Ectodermal cell (in vitro differentiated cells): ENCODE results near the gene CPLX4. TPM values are rescaled to one million over a fixed set of nuclear protein-coding genes. Genes with fewer than 3 reads are reported as not detected.
A peak's percentile ranks its signal among the peaks of the same experiment; 100 is the strongest.

Experiments
- H3K27ac ChIP-seq: 2 replicates; pipeline ENCODE4 v1.7.0; 2013; ENCODE audit warnings: mild to moderate bottlenecking, low read depth, low read length; ENCODE audit not compliant: insufficient read depth, poor library complexity, severe bottlenecking
- H3K27me3 ChIP-seq: 2 replicates; pipeline ENCODE4 v1.7.0; 2013; ENCODE audit warnings: mild to moderate bottlenecking, low read length; ENCODE audit not compliant: insufficient read depth, control insufficient read depth, poor library complexity, severe bottlenecking
- H3K36me3 ChIP-seq: one replicate; pipeline ENCODE4 v1.7.0; 2013; ENCODE audit warnings: low read length; ENCODE audit not compliant: control insufficient read depth, insufficient read depth
- H3K4me1 ChIP-seq: one replicate; pipeline ENCODE4 v1.7.0; 2013; ENCODE audit warnings: low read length; ENCODE audit not compliant: control insufficient read depth, insufficient read depth
- H3K4me3 ChIP-seq: 2 replicates; pipeline ENCODE4 v1.7.0; 2013; ENCODE audit warnings: low read depth, low read length, control low read depth; ENCODE audit not compliant: insufficient read depth
- H3K9me3 ChIP-seq: 2 replicates; pipeline ENCODE4 v1.7.0; 2013; ENCODE audit warnings: mild to moderate bottlenecking, low read length, moderate library complexity; ENCODE audit not compliant: control insufficient read depth
- WGBS, 2 experiments: methylation state at CpG; one replicate each; pipeline ENCODE4 v1.1.7; 2013; ENCODE audit warnings: missing lambda C conversion rate in 2 of 2; 5-methylcytosine and 5-hydroxymethylcytosine counted together
- polyA plus RNA-seq, 4 experiments: library from polyadenylated mRNA; stranded (reverse); fragments of 50-300 nt; gene quantifications; one replicate each; pipeline ENCODE4 v1.2.3, GENCODE V29; 2013

The CPLX4 gene, protein sequence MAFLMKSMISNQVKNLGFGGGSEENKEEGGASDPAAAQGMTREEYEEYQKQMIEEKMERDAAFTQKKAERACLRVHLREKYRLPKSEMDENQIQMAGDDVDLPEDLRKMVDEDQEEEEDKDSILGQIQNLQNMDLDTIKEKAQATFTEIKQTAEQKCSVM
- not detected for polyA plus RNA-seq (2013, experiment 1 of 4)
- polyA plus RNA-seq (2013, experiment 2 of 4): not detected
- polyA plus RNA-seq (2013, experiment 3 of 4): not detected
- polyA plus RNA-seq (2013, experiment 4 of 4): not detected

DNA sequence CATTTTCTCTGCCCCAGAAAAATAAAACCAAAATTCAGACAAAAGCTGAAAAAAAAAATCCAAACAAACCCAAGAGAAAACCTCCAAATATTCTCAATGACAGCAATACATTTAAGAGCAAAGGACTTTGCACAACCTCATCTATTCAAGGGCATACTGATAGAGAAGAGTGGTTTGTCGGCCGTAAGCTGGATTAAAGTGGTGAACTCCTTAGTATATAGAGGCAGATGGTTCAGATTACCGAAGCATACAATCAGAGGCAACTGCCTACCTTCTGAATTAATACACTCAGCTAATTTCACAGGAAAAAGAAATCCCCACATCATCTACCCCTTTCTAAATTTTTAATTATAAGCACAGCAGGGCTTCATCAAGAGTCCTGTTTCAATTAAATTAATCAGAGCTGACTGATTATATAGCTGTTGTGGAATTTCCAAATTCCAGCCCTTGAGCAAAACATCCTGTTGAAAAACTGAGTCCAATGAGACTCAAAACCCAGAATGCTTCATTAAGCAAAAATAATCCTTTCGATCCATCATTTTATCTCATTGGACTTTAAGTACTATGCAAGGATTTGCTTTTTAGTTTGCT lies at the start of gene CPLX4:
TSS of gene CPLX4 (minus strand) at position 190 of the 591 bp plus-strand sequence. CDS start at position 3, 187 bp downstream.
- 94 to 98% methylated on average over 2 to 4 of the region's 4 CpGs for WGBS, 2 experiments
- Histone ChIP-seq H3K4me3 (no peak within 1 kb of the TSS), H3K4me1 (no peaks in the 10 kb centered on the region), H3K9me3 (no peaks in the 10 kb centered on the region), H3K36me3 (no peaks in the 10 kb centered on the region), H3K27me3 (no peaks in the 10 kb centered on the region), H3K27ac (no peak within 1 kb of the TSS)

DNA sequence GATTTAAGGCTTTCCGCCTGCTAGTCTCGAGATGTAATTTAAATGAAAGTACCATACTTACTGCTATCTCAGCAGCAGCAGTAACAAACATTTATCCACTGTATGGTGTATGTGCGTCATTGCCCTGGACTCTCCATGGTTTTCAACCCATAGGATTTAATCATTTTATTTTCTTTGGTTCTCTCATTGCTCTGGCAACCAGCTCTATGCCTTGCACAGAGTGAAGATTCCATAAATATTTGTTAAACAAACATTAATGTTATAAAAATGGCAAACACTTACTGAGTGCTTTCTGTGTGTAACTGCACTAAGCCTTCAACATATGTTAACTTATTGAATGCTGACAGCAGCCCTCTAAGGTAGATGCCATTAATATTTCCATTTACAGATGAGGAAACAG lies 41.9 kb upstream of the CPLX4 start:
- H3K4me3 ChIP-seq: no peak overlapping the region
- WGBS, 2 experiments: 95 to 98% methylated on average over 3 of the region's 3 CpGs

DNA sequence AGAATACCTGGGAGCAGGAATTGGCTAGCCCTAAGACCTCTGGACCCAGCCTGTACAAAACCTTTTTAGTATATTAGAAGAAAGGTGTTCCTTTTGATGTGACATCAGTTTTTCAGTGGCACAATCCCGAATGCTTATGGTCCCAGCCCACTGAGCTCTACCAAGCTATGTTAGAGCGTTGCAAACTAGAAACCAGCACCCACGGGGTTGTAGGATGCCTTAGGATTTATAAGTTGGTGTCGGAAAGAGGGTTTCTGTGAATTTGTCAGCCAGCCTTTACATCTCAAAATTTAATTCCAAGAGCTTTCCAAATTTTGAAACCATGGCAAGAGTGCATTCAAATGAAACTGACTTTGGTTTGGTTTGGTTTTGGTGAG lies 41.1 kb upstream of the CPLX4 start:
- H3K27me3 ChIP-seq: peaks cover 52% of the 10 kb centered on the region
- H3K36me3 ChIP-seq: peaks cover 5% of the 10 kb centered on the region
- H3K4me1 ChIP-seq: peaks cover 5% of the 10 kb centered on the region
- no peak overlapping the region for H3K4me3 ChIP-seq
- H3K27ac ChIP-seq: no peak overlapping the region
- WGBS, 2 experiments: 1 to 15% methylated on average over 3 to 4 of the region's 4 CpGs
- H3K9me3 ChIP-seq: no peaks in the 10 kb centered on the region

More for the DNA sequence above, 41.9 kb upstream of the CPLX4 start:
- no peak overlapping the region for H3K27ac ChIP-seq
- H3K27me3 ChIP-seq: peaks cover 57% of the 10 kb centered on the region
- no peaks in the 10 kb centered on the region for H3K9me3 ChIP-seq
- H3K4me1 ChIP-seq: peaks cover 5% of the 10 kb centered on the region
- H3K36me3 ChIP-seq: peaks cover 1% of the 10 kb centered on the region

DNA sequence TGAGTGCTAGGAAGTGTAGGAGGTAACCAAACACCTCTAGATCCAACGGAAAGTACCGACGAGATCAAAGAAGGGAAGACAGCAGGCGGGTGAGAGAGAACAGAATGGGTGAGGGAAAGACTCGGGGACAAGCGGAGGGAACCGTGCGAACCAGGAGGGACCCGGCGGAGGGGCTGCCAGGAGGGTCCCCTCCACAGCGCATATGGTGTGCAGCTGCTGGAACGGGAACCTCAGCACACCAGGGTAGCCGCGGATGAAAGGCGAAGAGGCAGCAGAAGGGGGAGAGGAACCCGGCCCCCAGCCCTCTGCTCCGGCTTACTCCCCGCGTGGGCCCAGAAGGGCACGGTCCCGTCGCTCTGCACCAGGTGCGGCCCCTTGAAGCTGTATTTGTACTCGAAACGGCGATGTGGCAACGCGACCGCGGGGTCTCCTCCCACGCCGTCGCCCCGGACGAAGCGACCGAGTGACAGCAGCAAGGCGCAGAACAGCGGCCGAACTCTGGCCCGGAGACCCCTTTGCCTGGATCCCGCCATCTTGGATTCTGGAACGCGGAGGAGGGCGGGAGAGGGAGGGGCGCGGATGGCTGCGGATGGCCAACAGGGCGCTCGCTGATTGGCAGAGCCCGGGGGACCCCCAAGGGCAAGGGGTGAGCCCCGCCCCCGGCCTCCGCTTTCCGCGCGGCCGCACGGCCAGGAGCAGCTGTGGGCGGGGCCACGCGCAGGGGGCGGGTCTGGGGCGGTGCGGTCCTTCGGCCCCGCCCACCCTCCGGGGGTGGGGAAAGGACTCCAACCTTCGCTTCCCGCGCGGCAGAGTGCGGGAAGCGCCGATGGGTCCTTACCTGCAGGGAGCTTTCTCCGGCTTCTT lies 40.5 kb upstream of the CPLX4 start, which contains the start of gene LMAN1:
TSS of gene LMAN1 (minus strand) at position 554 of the 864 bp plus-strand sequence. CDS start at position 533, 21 bp downstream.
- 0% methylated on average over 76 of the region's 76 CpGs for WGBS, 2 experiments
- H3K9me3 ChIP-seq: no peaks in the 10 kb centered on the region
- H3K36me3 ChIP-seq: peaks cover 5% of the 10 kb centered on the region
- H3K27ac ChIP-seq: peak within 1 kb of the TSS; percentile 72
- peak within 1 kb of the TSS; percentile 98 for H3K4me3 ChIP-seq
- peaks cover 5% of the 10 kb centered on the region for H3K4me1 ChIP-seq
- H3K27me3 ChIP-seq: peaks cover 46% of the 10 kb centered on the region

DNA sequence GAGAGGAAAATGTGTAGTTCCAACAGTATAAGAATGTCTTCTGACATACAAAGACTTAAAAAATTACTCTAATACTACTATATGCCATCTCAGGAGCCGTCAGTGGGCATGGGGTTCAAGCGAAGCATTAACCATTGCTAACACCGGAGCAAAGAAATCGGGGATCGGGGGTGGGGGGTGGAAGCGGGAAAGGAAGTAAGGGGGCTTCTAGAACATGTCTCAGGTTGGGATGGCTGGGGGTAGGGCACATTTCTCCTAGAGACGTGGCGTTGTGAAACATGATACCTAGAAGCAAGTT lies 39.9 kb upstream of the CPLX4 start:
- no peak overlapping the region for H3K27ac ChIP-seq
- WGBS, 2 experiments: 0 to 1% methylated on average over 8 of the region's 8 CpGs
- H3K36me3 ChIP-seq: peaks cover 6% of the 10 kb centered on the region
- H3K27me3 ChIP-seq: peaks cover 42% of the 10 kb centered on the region
- H3K9me3 ChIP-seq: no peaks in the 10 kb centered on the region
- peaks cover 5% of the 10 kb centered on the region for H3K4me1 ChIP-seq
- H3K4me3 ChIP-seq: peak overlapping the region; percentile 98

DNA sequence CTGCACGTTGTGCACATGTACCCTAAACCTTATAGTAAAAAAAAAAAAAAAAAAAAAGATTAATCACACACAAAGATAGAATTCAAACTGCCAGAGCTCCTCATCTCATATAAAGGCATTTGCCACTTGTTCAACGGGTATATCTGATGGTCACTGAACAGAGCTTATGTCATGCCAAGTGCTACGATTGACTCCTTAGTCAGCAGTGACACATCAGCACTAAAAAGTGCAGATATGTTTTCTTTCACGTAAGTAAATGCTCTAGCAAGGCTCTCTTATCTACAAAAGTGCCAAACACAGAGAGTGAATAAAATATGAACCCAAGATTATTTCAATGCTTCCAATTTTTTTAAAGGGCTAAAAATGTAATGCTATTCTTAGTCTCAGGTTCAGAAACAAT lies 39.5 kb upstream of the CPLX4 start:
- Histone ChIP-seq H3K4me3 (peak overlapping the region; percentile 98), H3K27ac (no peak overlapping the region), H3K36me3 (peaks cover 10% of the 10 kb centered on the region), H3K27me3 (peaks cover 37% of the 10 kb centered on the region), H3K9me3 (no peaks in the 10 kb centered on the region), H3K4me1 (peaks cover 5% of the 10 kb centered on the region)
- WGBS, 2 experiments: 51 to 74% methylated on average over 3 to 4 of the region's 4 CpGs

DNA sequence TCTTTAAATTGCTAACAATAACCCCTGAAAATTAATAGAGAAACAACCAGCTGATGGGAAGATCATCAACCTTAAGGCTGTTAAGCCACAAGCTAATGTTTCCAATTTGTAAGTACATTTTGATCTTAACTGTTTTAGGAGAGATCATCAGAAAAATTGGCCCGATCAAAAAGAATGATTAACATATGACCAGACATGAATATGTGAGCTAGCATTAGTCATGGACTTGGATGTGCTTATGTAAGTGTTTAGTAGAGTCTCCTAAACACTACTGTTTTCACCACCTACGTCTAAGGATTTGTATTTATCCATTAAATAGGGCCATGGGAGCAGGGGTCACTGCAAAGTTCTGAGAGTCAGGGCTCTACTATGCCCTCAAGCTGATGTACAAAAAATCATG lies 36.3 kb upstream of the CPLX4 start:
- 94 to 97% methylated on average over 2 of the region's 2 CpGs for WGBS, 2 experiments
- no peak overlapping the region for H3K27ac ChIP-seq
- peaks cover 5% of the 10 kb centered on the region for H3K4me1 ChIP-seq
- peaks cover 5% of the 10 kb centered on the region for H3K27me3 ChIP-seq
- H3K4me3 ChIP-seq: no peak overlapping the region
- peaks cover 32% of the 10 kb centered on the region for H3K36me3 ChIP-seq
- no peaks in the 10 kb centered on the region for H3K9me3 ChIP-seq

DNA sequence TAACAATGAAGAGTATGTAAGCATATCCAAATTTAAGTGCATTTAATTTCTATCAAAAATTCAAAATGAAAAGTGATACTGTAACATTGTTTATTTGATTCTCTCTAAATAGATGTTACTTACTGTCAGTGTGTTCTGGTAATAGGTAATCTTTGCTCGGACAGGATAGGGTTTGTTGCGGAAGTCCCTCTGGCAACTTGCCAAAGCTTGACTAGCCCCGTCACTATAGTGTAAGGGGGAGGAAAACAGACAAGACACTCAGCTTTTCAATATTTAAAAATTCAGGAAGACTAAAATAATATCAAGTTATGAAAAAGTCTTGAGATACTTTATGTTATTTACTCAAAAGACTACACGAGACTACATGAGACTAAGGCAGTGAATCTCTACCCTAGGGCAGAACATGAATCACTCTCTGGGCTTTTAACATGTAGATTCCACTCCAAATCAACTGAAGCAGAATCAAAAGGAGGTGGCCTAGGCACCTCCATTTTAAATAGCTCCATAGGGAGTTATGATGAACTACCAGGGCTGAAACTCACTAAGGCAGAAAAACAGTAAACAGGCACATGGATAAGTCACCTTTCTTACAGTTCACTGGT lies 34.7 kb upstream of the CPLX4 start:
- H3K4me1 ChIP-seq: peaks cover 5% of the 10 kb centered on the region
- H3K27me3 ChIP-seq: no peaks in the 10 kb centered on the region
- peaks cover 46% of the 10 kb centered on the region for H3K36me3 ChIP-seq
- no peak overlapping the region for H3K27ac ChIP-seq
- no peaks in the 10 kb centered on the region for H3K9me3 ChIP-seq
- no peak overlapping the region for H3K4me3 ChIP-seq
- WGBS, 2 experiments: 96 to 100% methylated on average over 1 to 3 of the region's 4 CpGs

DNA sequence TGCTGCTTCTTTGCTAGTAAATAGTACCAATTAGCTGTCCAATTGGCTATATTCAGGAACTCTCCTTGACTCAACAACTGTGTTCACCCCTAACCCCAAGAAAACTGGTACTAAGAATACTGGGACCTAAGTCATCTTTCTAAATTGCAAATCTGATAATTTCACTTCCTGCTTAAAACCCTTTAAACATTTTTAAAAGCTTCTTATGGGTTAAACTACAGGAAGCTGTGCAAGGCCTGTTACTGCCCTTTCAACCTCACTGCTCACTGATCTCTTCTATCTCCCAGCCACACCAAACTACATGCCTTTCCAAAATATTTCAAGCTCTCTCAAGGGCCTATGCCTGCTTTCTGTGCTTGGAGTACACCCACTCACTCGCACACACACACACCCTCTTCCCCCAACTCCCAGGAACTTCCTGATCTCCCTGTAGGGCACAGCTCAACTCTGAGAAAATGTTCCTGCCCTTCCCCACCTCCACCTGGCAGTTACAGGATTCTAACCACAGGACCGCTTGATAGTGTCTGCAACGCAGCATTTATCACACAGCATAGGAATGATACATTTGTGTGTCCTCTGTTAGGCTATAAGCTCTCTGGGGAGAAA lies 33.9 kb upstream of the CPLX4 start:
- H3K27ac ChIP-seq: no peak overlapping the region
- no peaks in the 10 kb centered on the region for H3K4me1 ChIP-seq
- H3K27me3 ChIP-seq: no peaks in the 10 kb centered on the region
- H3K4me3 ChIP-seq: no peak overlapping the region
- H3K9me3 ChIP-seq: no peaks in the 10 kb centered on the region
- 98% methylated on average over 3 of the region's 3 CpGs for whole genome bisulfite sequencing, 2 experiments
- H3K36me3 ChIP-seq: peaks cover 53% of the 10 kb centered on the region
